K562 (cell line): ENCODE measurements around the gene PEX10. TPM values are rescaled to one million over a fixed set of nuclear protein-coding genes. Genes with fewer than 3 reads are reported as not detected.

Source experiments
- ARID4B ChIP-seq: sonication (generic); formaldehyde crosslinking; IDR thresholded peaks from 2 replicates; pipeline ENCODE4 v1.8.0; 2022; ENCODE audit warnings: mild to moderate bottlenecking, missing genetic modification reagents
- DIDO1 ChIP-seq: fragments of 450-650 bp; IDR thresholded peaks from 2 replicates; pipeline ENCODE4 v1.6.1; 2016; ENCODE audit warnings: low read depth, missing biosample characterization, missing genetic modification characterization
- EHMT2 ChIP-seq: fragments of 450-650 bp; IDR thresholded peaks from 2 replicates; pipeline ENCODE4 v1.6.1; 2018; ENCODE audit warnings: antibody characterized with exemption
- ELF1 ChIP-seq: fragments of 200-800 bp; sonication (Bioruptor generic); IDR thresholded peaks from 2 replicates; pipeline ENCODE4 v1.6.1; 2016; ENCODE audit warnings: missing genetic modification characterization, missing compliant biosample characterization
- SAP30 ChIP-seq: fragments of 200-600 bp; sonication (generic); IDR thresholded peaks from 2 replicates; pipeline ENCODE4 v1.6.1; 2012; ENCODE audit warnings: borderline replicate concordance, low read depth, mild to moderate bottlenecking, moderate library complexity, low read length, control low read depth, inconsistent platforms; ENCODE audit not compliant: insufficient read depth, poor library complexity, severe bottlenecking
- ZNF263 ChIP-seq: sonication (generic); formaldehyde crosslinking; IDR thresholded peaks from 2 replicates; pipeline ENCODE4 v1.8.0; 2022; ENCODE audit warnings: mild to moderate bottlenecking, missing genetic modification reagents, borderline replicate concordance
- polyA plus RNA-seq, 8 experiments: library from polyadenylated mRNA; depleted of rRNA in 4 of 8; stranded (reverse) in 5 of 8; unstranded in 3 of 8; fragments of >200 nt; fragmentation: Nextera tagmentation in 2 of 8; fragmentation: Illumina TruSeq in 1 of 8; extraction: Ambion mirVana in 2 of 8; extraction: Trizol in 1 of 8; gene quantifications; 2 replicates each; pipeline versions ENCODE4 v1.2.1 to v1.2.3, GENCODE V29; 2011 to 2014; ENCODE audit warnings: inconsistent platforms in 1 of 8, missing spikeins in 1 of 8
- total RNA-seq, 7 experiments: library from RNA; depleted of rRNA in 6 of 7; stranded (reverse); fragments of >200 nt in 6 of 7; fragmentation: Illumina TruSeq in 2 of 7; extraction: Trizol in 2 of 7; gene quantifications; 2 replicates each; pipeline versions ENCODE4 v1.2.1 to v1.2.3, GENCODE V29; 2011 to 2021; ENCODE audit warnings: low replicate concordance in 1 of 7
- TF ChIP-seq, protein P1 (sequence below): fragments of 450-650 bp; IDR thresholded peaks from 2 replicates; pipeline ENCODE4 v1.6.1; 2016; ENCODE audit warnings: low read depth
- TF ChIP-seq, protein P2 (sequence below): fragments of 450-650 bp; IDR thresholded peaks from 2 replicates; pipeline ENCODE4 v1.7.1; 2018; ENCODE audit warnings: mild to moderate bottlenecking, low read depth; ENCODE audit not compliant: partially characterized antibody

Gene PEX10
- total and polyA plus RNA-seq, 9 of the 15 experiments (the other 6 are each of a cell fraction or from before 2014, with no cell fraction given) = 0.03 to 26.2 (median 8.7) TPM

DNA sequence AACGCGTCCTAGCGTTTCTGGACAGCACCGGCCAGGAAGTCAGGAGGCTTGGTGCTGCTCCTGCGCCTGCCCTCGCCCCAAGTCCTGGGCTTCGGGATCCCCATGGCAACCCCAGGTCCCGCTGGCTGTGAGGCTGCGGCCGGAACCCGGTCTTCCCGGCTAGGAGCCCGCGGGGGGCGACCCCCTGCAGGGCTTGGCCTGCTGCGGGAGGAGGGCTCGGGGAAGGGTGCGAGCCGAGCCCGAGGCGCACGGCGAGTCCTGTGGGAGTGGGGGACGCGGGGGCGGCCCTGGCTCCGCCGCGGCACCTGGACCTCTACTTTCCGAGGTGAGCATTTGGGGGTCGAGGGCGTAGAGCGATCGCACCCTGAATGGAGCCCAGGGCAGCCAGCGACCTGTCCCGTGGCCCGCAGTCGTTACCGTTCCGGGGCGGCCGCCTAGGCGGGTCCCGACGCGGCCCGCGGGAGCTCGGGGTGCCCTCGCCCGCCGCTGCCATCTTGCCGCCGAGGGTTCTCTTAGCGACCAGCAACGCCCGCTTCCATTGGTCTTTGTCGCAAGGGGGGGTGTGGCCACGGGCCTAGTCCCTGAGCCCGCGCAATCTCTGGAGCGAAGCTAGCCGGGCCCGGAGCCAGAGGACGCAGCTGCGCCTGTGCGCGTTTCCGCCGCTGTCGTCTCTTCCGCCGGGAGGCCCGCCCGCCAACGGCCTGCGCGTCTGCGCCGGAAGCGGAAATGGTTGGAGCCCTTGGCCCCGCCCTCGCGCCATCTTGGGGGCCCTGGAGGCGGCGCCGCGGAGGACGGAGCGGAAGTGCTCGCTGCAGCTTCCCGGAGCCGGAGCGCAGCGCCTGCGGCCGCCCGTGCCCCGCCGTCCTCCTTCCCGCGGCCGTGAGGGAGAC lies 21.1 kb downstream of the PEX10 start, which contains the start of the genes MORN1 and RER1 (continued):
- TF ChIP-seq, protein P1, sequence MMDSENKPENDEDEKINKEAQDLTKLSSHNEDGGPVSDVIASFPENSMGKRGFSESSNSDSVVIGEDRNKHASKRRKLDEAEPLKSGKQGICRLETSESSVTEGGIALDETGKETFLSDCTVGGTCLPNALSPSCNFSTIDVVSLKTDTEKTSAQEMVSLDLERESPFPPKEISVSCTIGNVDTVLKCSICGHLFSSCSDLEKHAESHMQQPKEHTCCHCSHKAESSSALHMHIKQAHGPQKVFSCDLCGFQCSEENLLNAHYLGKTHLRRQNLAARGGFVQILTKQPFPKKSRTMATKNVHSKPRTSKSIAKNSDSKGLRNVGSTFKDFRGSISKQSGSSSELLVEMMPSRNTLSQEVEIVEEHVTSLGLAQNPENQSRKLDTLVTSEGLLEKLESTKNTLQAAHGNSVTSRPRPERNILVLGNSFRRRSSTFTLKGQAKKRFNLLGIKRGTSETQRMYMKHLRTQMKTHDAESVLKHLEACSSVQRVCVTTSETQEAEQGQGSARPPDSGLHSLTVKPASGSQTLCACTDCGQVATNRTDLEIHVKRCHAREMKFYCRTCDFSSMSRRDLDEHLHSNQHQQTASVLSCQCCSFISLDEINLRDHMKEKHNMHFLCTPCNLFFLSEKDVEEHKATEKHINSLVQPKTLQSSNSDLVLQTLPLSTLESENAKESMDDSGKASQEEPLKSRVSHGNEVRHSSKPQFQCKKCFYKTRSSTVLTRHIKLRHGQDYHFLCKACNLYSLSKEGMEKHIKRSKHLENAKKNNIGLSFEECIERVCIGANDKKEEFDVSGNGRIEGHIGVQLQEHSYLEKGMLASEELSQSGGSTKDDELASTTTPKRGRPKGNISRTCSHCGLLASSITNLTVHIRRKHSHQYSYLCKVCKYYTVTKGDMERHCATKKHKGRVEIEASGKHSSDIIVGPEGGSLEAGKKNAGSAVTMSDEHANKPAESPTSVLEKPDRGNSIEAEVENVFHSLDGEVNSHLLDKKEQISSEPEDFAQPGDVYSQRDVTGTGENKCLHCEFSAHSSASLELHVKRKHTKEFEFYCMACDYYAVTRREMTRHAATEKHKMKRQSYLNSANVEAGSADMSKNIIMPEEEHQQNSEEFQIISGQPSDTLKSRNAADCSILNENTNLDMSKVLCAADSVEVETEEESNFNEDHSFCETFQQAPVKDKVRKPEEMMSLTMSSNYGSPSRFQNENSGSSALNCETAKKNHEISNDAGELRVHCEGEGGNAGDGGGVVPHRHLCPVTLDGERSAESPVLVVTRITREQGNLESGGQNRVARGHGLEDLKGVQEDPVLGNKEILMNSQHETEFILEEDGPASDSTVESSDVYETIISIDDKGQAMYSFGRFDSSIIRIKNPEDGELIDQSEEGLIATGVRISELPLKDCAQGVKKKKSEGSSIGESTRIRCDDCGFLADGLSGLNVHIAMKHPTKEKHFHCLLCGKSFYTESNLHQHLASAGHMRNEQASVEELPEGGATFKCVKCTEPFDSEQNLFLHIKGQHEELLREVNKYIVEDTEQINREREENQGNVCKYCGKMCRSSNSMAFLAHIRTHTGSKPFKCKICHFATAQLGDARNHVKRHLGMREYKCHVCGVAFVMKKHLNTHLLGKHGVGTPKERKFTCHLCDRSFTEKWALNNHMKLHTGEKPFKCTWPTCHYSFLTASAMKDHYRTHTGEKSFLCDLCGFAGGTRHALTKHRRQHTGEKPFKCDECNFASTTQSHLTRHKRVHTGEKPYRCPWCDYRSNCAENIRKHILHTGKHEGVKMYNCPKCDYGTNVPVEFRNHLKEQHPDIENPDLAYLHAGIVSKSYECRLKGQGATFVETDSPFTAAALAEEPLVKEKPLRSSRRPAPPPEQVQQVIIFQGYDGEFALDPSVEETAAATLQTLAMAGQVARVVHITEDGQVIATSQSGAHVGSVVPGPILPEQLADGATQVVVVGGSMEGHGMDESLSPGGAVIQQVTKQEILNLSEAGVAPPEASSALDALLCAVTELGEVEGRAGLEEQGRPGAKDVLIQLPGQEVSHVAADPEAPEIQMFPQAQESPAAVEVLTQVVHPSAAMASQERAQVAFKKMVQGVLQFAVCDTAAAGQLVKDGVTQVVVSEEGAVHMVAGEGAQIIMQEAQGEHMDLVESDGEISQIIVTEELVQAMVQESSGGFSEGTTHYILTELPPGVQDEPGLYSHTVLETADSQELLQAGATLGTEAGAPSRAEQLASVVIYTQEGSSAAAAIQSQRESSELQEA = no peak
- TF ChIP-seq EHMT2 (no peak), ARID4B (CRISPR knock-in tag) (peak; percentile 98), ZNF263 (CRISPR knock-in tag) (peak; percentile 92), ELF1 (tag) (peak; percentile 96), DIDO1 (tag) (peak; percentile 67; the same call in 1 of the 2 replicates), SAP30 (peak; percentile 99)
- TF ChIP-seq, protein P2, sequence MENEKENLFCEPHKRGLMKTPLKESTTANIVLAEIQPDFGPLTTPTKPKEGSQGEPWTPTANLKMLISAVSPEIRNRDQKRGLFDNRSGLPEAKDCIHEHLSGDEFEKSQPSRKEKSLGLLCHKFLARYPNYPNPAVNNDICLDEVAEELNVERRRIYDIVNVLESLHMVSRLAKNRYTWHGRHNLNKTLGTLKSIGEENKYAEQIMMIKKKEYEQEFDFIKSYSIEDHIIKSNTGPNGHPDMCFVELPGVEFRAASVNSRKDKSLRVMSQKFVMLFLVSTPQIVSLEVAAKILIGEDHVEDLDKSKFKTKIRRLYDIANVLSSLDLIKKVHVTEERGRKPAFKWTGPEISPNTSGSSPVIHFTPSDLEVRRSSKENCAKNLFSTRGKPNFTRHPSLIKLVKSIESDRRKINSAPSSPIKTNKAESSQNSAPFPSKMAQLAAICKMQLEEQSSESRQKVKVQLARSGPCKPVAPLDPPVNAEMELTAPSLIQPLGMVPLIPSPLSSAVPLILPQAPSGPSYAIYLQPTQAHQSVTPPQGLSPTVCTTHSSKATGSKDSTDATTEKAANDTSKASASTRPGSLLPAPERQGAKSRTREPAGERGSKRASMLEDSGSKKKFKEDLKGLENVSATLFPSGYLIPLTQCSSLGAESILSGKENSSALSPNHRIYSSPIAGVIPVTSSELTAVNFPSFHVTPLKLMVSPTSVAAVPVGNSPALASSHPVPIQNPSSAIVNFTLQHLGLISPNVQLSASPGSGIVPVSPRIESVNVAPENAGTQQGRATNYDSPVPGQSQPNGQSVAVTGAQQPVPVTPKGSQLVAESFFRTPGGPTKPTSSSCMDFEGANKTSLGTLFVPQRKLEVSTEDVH = peak; percentile 93
